NCI-H1930 (cell line): Measurements from ENCODE around the gene SPAG17.

Experiments
- DNase-seq, 2 experiments: peaks; one replicate each; lab custom pipeline; 2025; lab: John Stamatoyannopoulos, UW

Gene SPAG17

GRCh38 chr1:118075116-118075515 lies 109.9 kb downstream of the SPAG17 start:
- no peak for DNase-seq

- DNase-seq = no peak
Measured at GRCh38 chr1:118073648-118074435, 111.2 kb downstream of the SPAG17 start.

- DNase-seq = no peak
Measured at GRCh38 chr1:118049981-118050380, 135.0 kb downstream of the SPAG17 start.

GRCh38 chr1:118047650-118048224 lies 137.3 kb downstream of the SPAG17 start:
- DNase-seq = no peak

GRCh38 chr1:118047006-118047649 lies 137.9 kb downstream of the SPAG17 start:
- no peak for DNase-seq

GRCh38 chr1:118043624-118044023 lies 141.4 kb downstream of the SPAG17 start:
- no peak for DNase-seq

- DNase-seq = no peak
Measured at GRCh38 chr1:118042501-118042900, 142.5 kb downstream of the SPAG17 start.

GRCh38 chr1:118039170-118039569 lies 145.9 kb downstream of the SPAG17 start:
- no peak for DNase-seq

- no peak for DNase-seq
Measured at GRCh38 chr1:118032883-118033282, 152.1 kb downstream of the SPAG17 start.

GRCh38 chr1:118028267-118028666 lies 156.8 kb downstream of the SPAG17 start:
- DNase-seq = no peak

GRCh38 chr1:118023199-118023598 lies 161.8 kb downstream of the SPAG17 start:
- DNase-seq = no peak

GRCh38 chr1:118021668-118022067 lies 163.4 kb downstream of the SPAG17 start:
- no peak for DNase-seq

- no peak for DNase-seq
Measured at GRCh38 chr1:118018060-118018459, 167.0 kb downstream of the SPAG17 start.

- no peak for DNase-seq
Measured at GRCh38 chr1:118013938-118014337, 171.1 kb downstream of the SPAG17 start.

- no peak for DNase-seq
Measured at GRCh38 chr1:118013336-118013735, 171.7 kb downstream of the SPAG17 start.

- DNase-seq = no peak
Measured at GRCh38 chr1:118012515-118013124, 172.4 kb downstream of the SPAG17 start.

GRCh38 chr1:118008011-118008410 lies 177.0 kb downstream of the SPAG17 start:
- DNase-seq = no peak

GRCh38 chr1:118007391-118007790 lies 177.6 kb downstream of the SPAG17 start:
- DNase-seq = no peak

GRCh38 chr1:118004312-118004711 lies 180.7 kb downstream of the SPAG17 start:
- no peak for DNase-seq

- no peak for DNase-seq
Measured at GRCh38 chr1:117985973-117986372, 199.1 kb downstream of the SPAG17 start.

GRCh38 chr1:117985239-117985638 lies 199.8 kb downstream of the SPAG17 start:
- DNase-seq = no peak

- no peak for DNase-seq
Measured at GRCh38 chr1:117981455-117982192, 203.4 kb downstream of the SPAG17 start.
